Activated CD8-positive, alpha-beta T cell treated with anti-CD3 and anti-CD28 coated beads for 36 hours (primary cell): ENCODE measurements around the gene DIAPH2. TPM values are rescaled to one million over a fixed set of nuclear protein-coding genes. Genes with fewer than 3 reads are reported as not detected.

Experiments
- ATAC-seq: fragments of 200-7000 bp; cut with Tn5 transposase; one replicate; pipeline ENCODE4 v1.10.0; 2021; ENCODE audit warnings: mild to moderate bottlenecking, moderate library complexity
- CTCF ChIA-PET: fragments of 350-600 bp; sonication (Branson Sonifier 250); formaldehyde crosslinking; loops from one replicate; lab custom pipeline; 2021; ENCODE audit warnings: antibody characterized with exemption; lab: Charles Lee
- POLR2A ChIA-PET: fragments of 350-600 bp; sonication (Branson Sonifier 250); formaldehyde crosslinking; loops from one replicate; lab custom pipeline; 2021; ENCODE audit warnings: antibody characterized with exemption; lab: Charles Lee
- DNase-seq: peaks from one replicate; pipeline ENCODE4 v3.0.0-alpha.2; 2020
- H3K27ac Mint-ChIP-seq: one replicate; pipeline ENCODE4 v1.8.0; 2021; ENCODE audit warnings: mild to moderate bottlenecking, mixed read lengths
- H3K27me3 Mint-ChIP-seq: one replicate; pipeline ENCODE4 v1.8.0; 2021; ENCODE audit warnings: mixed read lengths
- H3K36me3 Mint-ChIP-seq: one replicate; pipeline ENCODE4 v1.8.0; 2021; ENCODE audit warnings: low read depth, mixed read lengths
- H3K4me1 Mint-ChIP-seq: one replicate; pipeline ENCODE4 v1.8.0; 2021; ENCODE audit warnings: low read depth, mixed read lengths
- H3K4me3 Mint-ChIP-seq: one replicate; pipeline ENCODE4 v1.8.0; 2021; ENCODE audit warnings: mild to moderate bottlenecking, moderate library complexity, mixed read lengths
- H3K9me3 Mint-ChIP-seq: one replicate; pipeline ENCODE4 v1.8.0; 2021; ENCODE audit warnings: mixed read lengths
- CTCF ChIP-seq: fragments of 200-600 bp; IDR thresholded peaks from one replicate; pipeline ENCODE4 v1.8.0; 2022; ENCODE audit warnings: antibody characterized with exemption, mild to moderate bottlenecking
- intact Hi-C: fragments of 100-400 bp; cut with micrococcal nuclease; formaldehyde crosslinking; loops from one replicate; pipeline ENCODE4 v1.10.0; 2022
- total RNA-seq, 2 experiments: library from RNA; stranded (reverse); gene quantifications; one replicate each; pipeline ENCODE4 v1.2.3, GENCODE V29; 2021

The DIAPH2 gene
- total RNA-seq, 2 experiments from 2014 or later, result 8.1 to 8.5 TPM

- no peak for ATAC-seq
- Mint-ChIP-seq H3K27ac (no peak overlapping the region), H3K4me1 (no peaks in the 10 kb centered on the region), H3K36me3 (peaks cover 5% of the 10 kb centered on the region), H3K27me3 (no peaks in the 10 kb centered on the region), H3K4me3 (no peak overlapping the region), H3K9me3 (peaks cover 2% of the 10 kb centered on the region)
- POLR2A ChIA-PET, result no interaction called here
- CTCF ChIA-PET, result no interaction called here
- no peak for TF ChIP-seq CTCF
- intact Hi-C loops, result no loop called here
- no peak for DNase-seq
These were observed 239.9 kb downstream of the DIAPH2 start for GRCh38 chrX:96924581-96924980.

GRCh38 chrX:96929036-96929435, 244.4 kb downstream of the DIAPH2 start:
- H3K36me3 Mint-ChIP-seq, result peaks cover 2% of the 10 kb centered on the region
- no peaks in the 10 kb centered on the region for H3K4me1 Mint-ChIP-seq
- ATAC-seq, result no peak
- no peak overlapping the region for H3K4me3 Mint-ChIP-seq
- no peak for TF ChIP-seq CTCF
- H3K27ac Mint-ChIP-seq, result no peak overlapping the region
- intact Hi-C loops, result no loop called here
- H3K27me3 Mint-ChIP-seq, result no peaks in the 10 kb centered on the region
- no peaks in the 10 kb centered on the region for H3K9me3 Mint-ChIP-seq
- CTCF ChIA-PET, result no interaction called here
- POLR2A ChIA-PET, result no interaction called here
- DNase-seq, result no peak

DNA sequence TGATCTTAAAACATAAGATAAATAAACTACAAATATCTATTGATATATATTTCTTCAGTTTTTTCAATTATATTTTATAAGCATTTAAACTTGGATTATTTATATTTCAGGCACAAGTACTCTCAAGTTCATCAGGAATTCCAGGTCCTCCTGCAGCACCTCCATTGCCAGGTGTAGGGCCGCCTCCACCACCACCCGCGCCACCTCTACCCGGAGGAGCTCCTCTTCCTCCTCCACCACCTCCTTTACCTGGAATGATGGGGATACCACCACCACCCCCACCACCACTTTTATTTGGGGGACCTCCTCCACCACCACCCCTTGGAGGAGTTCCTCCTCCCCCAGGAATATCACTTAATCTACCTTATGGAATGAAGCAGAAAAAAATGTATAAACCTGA, 273.1 kb downstream of the DIAPH2 start:
- no peak for TF ChIP-seq CTCF
- H3K36me3 Mint-ChIP-seq, result peaks cover 29% of the 10 kb centered on the region
- DNase-seq, result no peak
- H3K9me3 Mint-ChIP-seq, result peaks cover 11% of the 10 kb centered on the region
- no peak for ATAC-seq
- H3K27me3 Mint-ChIP-seq, result no peaks in the 10 kb centered on the region
- CTCF ChIA-PET, result no interaction called here
- POLR2A ChIA-PET, result no interaction called here
- no peak overlapping the region for H3K27ac Mint-ChIP-seq
- H3K4me3 Mint-ChIP-seq, result no peak overlapping the region
- H3K4me1 Mint-ChIP-seq, result no peaks in the 10 kb centered on the region
- intact Hi-C loops, result no loop called here

DNA sequence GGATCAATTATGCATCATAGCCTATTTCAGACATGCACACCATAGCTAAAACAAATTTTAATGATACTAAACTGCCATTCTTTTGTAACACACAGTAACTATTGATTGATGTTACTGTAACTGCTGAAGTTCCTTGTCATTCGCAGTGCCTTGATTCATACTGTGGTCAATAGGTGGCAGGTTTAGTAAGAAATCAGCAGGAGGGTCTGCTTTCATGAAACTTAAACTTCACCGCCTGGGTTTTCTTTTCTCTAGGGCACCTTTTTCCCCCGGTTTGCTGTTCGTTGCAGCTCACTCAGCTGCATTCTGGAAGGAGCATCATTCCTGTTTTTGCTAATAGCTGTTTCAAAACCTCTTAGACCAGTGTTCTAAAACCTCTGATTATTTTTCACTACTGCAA, 287.2 kb downstream of the DIAPH2 start:
- ChIA-PET POLR2A (no interaction called here), CTCF (no interaction called here)
- Mint-ChIP-seq H3K4me3 (no peak overlapping the region), H3K9me3 (no peaks in the 10 kb centered on the region), H3K27ac (no peak overlapping the region), H3K36me3 (peaks cover 5% of the 10 kb centered on the region), H3K27me3 (no peaks in the 10 kb centered on the region), H3K4me1 (no peaks in the 10 kb centered on the region)
- ATAC-seq (no peak), DNase-seq (no peak)
- no peak for TF ChIP-seq CTCF
- intact Hi-C loops, result no loop called here

- POLR2A ChIA-PET, result no interaction called here
- DNase-seq (no peak), ATAC-seq (no peak)
- H3K27me3 Mint-ChIP-seq, result no peaks in the 10 kb centered on the region
- no peak overlapping the region for H3K27ac Mint-ChIP-seq
- TF ChIP-seq CTCF, result no peak
- no peak overlapping the region for H3K4me3 Mint-ChIP-seq
- intact Hi-C loops, result no loop called here
- CTCF ChIA-PET, result no interaction called here
- no peaks in the 10 kb centered on the region for H3K36me3 Mint-ChIP-seq
- no peaks in the 10 kb centered on the region for H3K4me1 Mint-ChIP-seq
- no peaks in the 10 kb centered on the region for H3K9me3 Mint-ChIP-seq
These were observed 294.3 kb downstream of the DIAPH2 start for GRCh38 chrX:96978906-96979305.
